Measurements from ENCODE around the gene FRS3.

FRS3 gene

GRCh38 chr6:41737591-41738130 is 42.0 kb downstream of the FRS3 start:
- TF ChIP-seq TAF1 (IDR thresholded peaks at IDR 0.05; ENCODE audit: low read depth, low read length) (no peak), POLR2AphosphoS5 (IDR thresholded peaks at IDR 0.05; ENCODE audit: low read depth, low read length) (no peak), POLR2A (IDR thresholded peaks at IDR 0.05; ENCODE audit: low read depth, low read length) (no peak), POU2F2 (IDR thresholded peaks at IDR 0.05; ENCODE audit: low read depth, low read length) (no peak), PAX5 (IDR thresholded peaks at IDR 0.05; ENCODE audit: insufficient read depth, low read length, severe bottlenecking) (no peak)
- DNase-seq (ENCODE audit: insufficient read length, low spot score), result no peak
- no peak for FAIRE-seq

GRCh38 chr6:41736800-41737555 is 42.7 kb downstream of the FRS3 start:
- FAIRE-seq, result no peak
- no peak for DNase-seq (ENCODE audit: insufficient read length, low spot score)
- TF ChIP-seq PAX5 (IDR thresholded peaks at IDR 0.05; ENCODE audit: insufficient read depth, low read length, severe bottlenecking) (no peak), TAF1 (IDR thresholded peaks at IDR 0.05; ENCODE audit: low read depth, low read length) (no peak), POLR2A (IDR thresholded peaks at IDR 0.05; ENCODE audit: low read depth, low read length) (no peak), POLR2AphosphoS5 (IDR thresholded peaks at IDR 0.05; ENCODE audit: low read depth, low read length) (no peak), POU2F2 (IDR thresholded peaks at IDR 0.05; ENCODE audit: low read depth, low read length) (no peak), SPI1 (IDR thresholded peaks at IDR 0.05; ENCODE audit: low read depth, low read length) (no peak)

GRCh38 chr6:41736186-41736733 is 43.4 kb downstream of the FRS3 start:
- FAIRE-seq, result no peak
- TF ChIP-seq POLR2AphosphoS5 (IDR thresholded peaks at IDR 0.05; ENCODE audit: low read depth, low read length) (no peak), POU2F2 (IDR thresholded peaks at IDR 0.05; ENCODE audit: low read depth, low read length) (no peak), SPI1 (IDR thresholded peaks at IDR 0.05; ENCODE audit: low read depth, low read length) (no peak), POLR2A (IDR thresholded peaks at IDR 0.05; ENCODE audit: low read depth, low read length) (no peak)
- DNase-seq (ENCODE audit: insufficient read length, low spot score), result no peak

DNA sequence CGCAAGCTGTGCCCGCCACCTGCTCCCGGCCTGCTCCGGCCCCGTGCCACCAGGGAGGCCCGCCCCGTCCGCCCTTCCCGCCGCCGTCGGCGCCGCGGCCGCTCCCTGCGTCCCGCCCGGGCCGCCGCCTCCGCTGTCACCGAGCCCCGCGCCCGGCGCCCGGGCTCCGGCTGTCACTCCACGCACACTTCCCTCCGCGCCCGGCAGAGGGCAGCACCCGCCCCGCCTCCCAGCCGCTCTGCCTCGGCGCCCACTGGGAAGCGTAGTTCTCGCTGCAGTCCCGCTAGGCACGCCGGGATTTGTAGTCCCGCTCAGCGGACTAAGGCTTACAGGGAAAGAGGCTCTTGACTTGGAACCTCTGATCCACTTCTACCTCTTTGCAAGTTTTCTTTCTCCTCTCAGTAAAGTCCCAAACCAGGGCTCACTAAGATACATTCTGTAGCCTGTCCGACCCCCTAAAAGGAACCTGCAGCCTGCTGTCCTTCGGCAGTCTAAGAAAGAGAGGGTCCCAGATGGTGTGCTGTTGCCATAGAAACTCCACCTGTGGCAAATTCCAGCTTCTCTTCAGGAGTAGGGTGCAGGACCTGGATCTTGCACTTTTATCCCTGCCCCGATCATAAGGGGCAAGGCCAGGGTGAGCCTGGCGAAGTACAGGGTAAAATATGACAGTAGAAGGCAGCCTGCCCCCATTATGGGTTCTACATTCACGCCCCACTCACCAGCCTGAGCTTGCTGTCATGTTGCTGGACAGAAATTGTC is 44.1 kb downstream of the FRS3 start, which contains the start of gene TFEB:
TSS of gene TFEB (minus strand) at position 182 of the 759 bp plus-strand sequence. CDS start 44,395 bp downstream, outside the sequence.
- FAIRE-seq (peak; percentile 93), DNase-seq (ENCODE audit: insufficient read length, low spot score) (peak; percentile 92)
- TF ChIP-seq SPI1 (IDR thresholded peaks at IDR 0.05; ENCODE audit: low read depth, low read length), result peak; percentile 12; the same call in 1 of the 2 replicates
- TF ChIP-seq PAX5 (IDR thresholded peaks at IDR 0.05; ENCODE audit: insufficient read depth, low read length, severe bottlenecking), result peak; percentile 41
- no peak for TF ChIP-seq POU2F2 (IDR thresholded peaks at IDR 0.05; ENCODE audit: low read depth, low read length)

DNA sequence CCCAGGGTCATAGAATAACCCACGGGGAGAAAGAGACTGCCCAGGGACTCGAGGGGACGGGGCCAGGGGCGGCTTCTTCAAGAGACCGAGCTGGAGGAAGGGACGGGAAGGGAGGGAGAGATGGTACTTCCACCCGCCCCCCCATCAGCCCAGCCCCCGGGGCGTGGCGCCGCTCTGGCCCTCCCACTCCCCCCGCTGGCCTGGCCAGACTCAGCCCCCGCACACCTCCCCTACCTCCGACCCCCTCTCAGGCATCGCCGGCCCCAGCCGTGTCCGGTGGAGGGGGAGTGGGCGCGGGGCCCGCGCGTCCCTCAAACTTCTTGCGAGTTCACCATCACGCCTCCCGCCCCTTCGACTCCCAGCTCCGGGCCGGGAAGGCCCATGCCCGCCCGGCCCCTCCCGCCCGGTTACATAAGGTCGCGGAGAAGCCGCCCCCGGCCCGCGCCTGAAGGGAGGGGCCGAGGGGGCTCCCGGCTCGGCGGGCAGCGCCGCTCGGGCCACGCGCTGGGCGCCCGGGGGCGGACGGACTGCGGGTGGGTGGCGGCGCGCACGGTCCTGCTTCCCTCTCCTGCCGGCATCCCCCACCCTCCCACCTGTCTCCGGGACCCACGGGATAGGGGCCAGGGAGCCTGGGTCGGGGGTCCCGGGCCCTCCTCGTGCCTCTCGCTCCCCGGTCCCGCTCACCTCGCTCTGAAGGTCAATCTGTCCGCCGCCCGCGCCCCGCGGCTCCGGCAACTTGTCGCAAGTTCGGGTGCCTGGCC is 44.9 kb downstream of the FRS3 start:
- FAIRE-seq, result peak; percentile 87
- TF ChIP-seq SPI1 (IDR thresholded peaks at IDR 0.05; ENCODE audit: low read depth, low read length) (no peak), PAX5 (IDR thresholded peaks at IDR 0.05; ENCODE audit: insufficient read depth, low read length, severe bottlenecking) (no peak), POLR2AphosphoS5 (IDR thresholded peaks at IDR 0.05; ENCODE audit: low read depth, low read length) (no peak), POU2F2 (IDR thresholded peaks at IDR 0.05; ENCODE audit: low read depth, low read length) (no peak), TAF1 (IDR thresholded peaks at IDR 0.05; ENCODE audit: low read depth, low read length) (no peak), POLR2A (IDR thresholded peaks at IDR 0.05; ENCODE audit: low read depth, low read length) (no peak; the same call in 1 of the 2 replicates)
- peak; percentile 72 for DNase-seq (ENCODE audit: insufficient read length, low spot score)

GRCh38 chr6:41733707-41734665 is 45.7 kb downstream of the FRS3 start:
- FAIRE-seq (peak; percentile 92), DNase-seq (ENCODE audit: insufficient read length, low spot score) (peak; percentile 93)
- TF ChIP-seq PAX5 (IDR thresholded peaks at IDR 0.05; ENCODE audit: insufficient read depth, low read length, severe bottlenecking), result peak; percentile 100
- no peak for TF ChIP-seq TAF1 (IDR thresholded peaks at IDR 0.05; ENCODE audit: low read depth, low read length)
- 0 out of 2 replicates have a peak, but pooled peaks have one; percentile 15 for TF ChIP-seq POLR2AphosphoS5 (IDR thresholded peaks at IDR 0.05; ENCODE audit: low read depth, low read length)
- TF ChIP-seq POLR2A (IDR thresholded peaks at IDR 0.05; ENCODE audit: low read depth, low read length), result 0 out of 2 replicates have a peak, but pooled peaks have one; percentile 48

- FAIRE-seq, result peak; percentile 76
- TF ChIP-seq POLR2A (IDR thresholded peaks at IDR 0.05; ENCODE audit: low read depth, low read length) (no peak), POLR2AphosphoS5 (IDR thresholded peaks at IDR 0.05; ENCODE audit: low read depth, low read length) (no peak), SPI1 (IDR thresholded peaks at IDR 0.05; ENCODE audit: low read depth, low read length) (no peak), TAF1 (IDR thresholded peaks at IDR 0.05; ENCODE audit: low read depth, low read length) (no peak), PAX5 (IDR thresholded peaks at IDR 0.05; ENCODE audit: insufficient read depth, low read length, severe bottlenecking) (no peak), POU2F2 (IDR thresholded peaks at IDR 0.05; ENCODE audit: low read depth, low read length) (no peak)
- DNase-seq (ENCODE audit: insufficient read length, low spot score), result no peak
Measured at GRCh38 chr6:41733360-41733706, 46.4 kb downstream of the FRS3 start.

Measured in GM12891 (cell line).